Aorta (tissue), 5 donors: Measurements from ENCODE around the gene GOLGA3. TPM values are rescaled to one million over a fixed set of nuclear protein-coding genes. Genes with fewer than 3 reads are reported as not detected.
"Not testable (repeated sequence)": the region's sequence is repeated elsewhere in the genome, so short reads cannot be mapped to it uniquely, and the experiment has no call there.

Source experiments
- ATAC-seq: fragments of 200-7000 bp; cut with Tn5 transposase; one replicate; pipeline ENCODE4 v1.9.1; 2022; ENCODE audit warnings: moderate library complexity; ENCODE audit not compliant: low FRiP score
- DNase-seq, 2 donors: peaks; one replicate each; pipeline ENCODE4 v3.0.0-alpha.2; 2020
- H3K27ac ChIP-seq, 2 donors: one replicate each; pipeline ENCODE4 v1.5.1; 2013; ENCODE audit warnings: low read length in 2 of 2, mild to moderate bottlenecking in 2 of 2, moderate library complexity in 2 of 2, control low read depth in 1 of 2, inconsistent platforms in 1 of 2, low read depth in 1 of 2
- H3K27me3 ChIP-seq, 2 donors: one replicate each; pipeline ENCODE4 v1.6.1; 2013; ENCODE audit warnings: control low read depth in 1 of 2, low read length in 1 of 2, mild to moderate bottlenecking in 1 of 2, moderate library complexity in 1 of 2; ENCODE audit not compliant: insufficient read depth in 2 of 2, control insufficient read depth in 1 of 2
- H3K36me3 ChIP-seq, 2 donors: one replicate each; pipeline ENCODE4 v1.6.1; 2013; ENCODE audit warnings: control low read depth in 1 of 2, low read length in 1 of 2, mild to moderate bottlenecking in 1 of 2; ENCODE audit not compliant: insufficient read depth in 2 of 2, control insufficient read depth in 1 of 2
- H3K4me1 ChIP-seq, 2 donors: one replicate each; pipeline ENCODE4 v1.6.1; 2013; ENCODE audit warnings: low read length in 2 of 2, control low read depth in 1 of 2, mild to moderate bottlenecking in 1 of 2, moderate library complexity in 1 of 2; ENCODE audit not compliant: insufficient read depth in 2 of 2, control insufficient read depth in 1 of 2
- H3K4me3 ChIP-seq, 2 donors: one replicate each; pipeline ENCODE4 v1.5.1; 2013; ENCODE audit warnings: low read length in 2 of 2, control low read depth in 1 of 2, mild to moderate bottlenecking in 1 of 2
- H3K9me3 ChIP-seq: one replicate; pipeline ENCODE4 v1.6.1; 2013; ENCODE audit warnings: mild to moderate bottlenecking, low read length; ENCODE audit not compliant: control insufficient read depth
- WGBS, 2 donors: extraction: QIAGEN DNeasy Blood & Tissue Kit; methylation state at CpG; one replicate each; pipeline ENCODE4 v1.1.7; 2013; 5-methylcytosine and 5-hydroxymethylcytosine counted together
- intact Hi-C, 2 donors: fragments of 100-400 bp; cut with DNase I; formaldehyde crosslinking; loops; one replicate each; pipeline versions ENCODE4 v1.14.2 to v1.15.0; 2022
- polyA plus RNA-seq, 2 donors: library from polyadenylated mRNA; stranded (reverse); fragments of 200-250 nt; gene quantifications; one replicate each; pipeline ENCODE4 v1.2.3, GENCODE V29; 2013
- total RNA-seq, 2 donors: library from RNA; stranded (reverse); fragmentation: NEBNext Ultra II Directional; extraction: Animal tissue kit (Norgen Biotek cat#: 25700); gene quantifications; one replicate each; pipeline ENCODE4 v1.2.1, GENCODE V29; 2021
- donor health status: healthy with polysubstance abuse.
- donor health status: Bipolar disorder and iron deficiency.
- donor health status: DM: no; HTN: no; CAD: no.
- donor health status: DM: no; HTN: no; CAD: no.
- donor health status: DM: yes; HTN: yes; CAD: no.

Gene GOLGA3
- total and polyA plus RNA-seq, 4 donors: 17.9 to 91.2 (median 52.4) TPM

GRCh38 chr12:132866251-132866828 is 37.7 kb upstream of the GOLGA3 start:
- H3K27ac ChIP-seq: no peak overlapping the region
- H3K4me1 ChIP-seq: no peaks in the 10 kb centered on the region
- WGBS, 2 donors: 92% methylated on average over 14 of the region's 14 CpGs
- no peak for ATAC-seq
- no peaks in the 10 kb centered on the region for H3K9me3 ChIP-seq
- DNase-seq: no peak
- H3K36me3 ChIP-seq: peaks cover 0 to 9% of the 10 kb centered on the region in 2 donors
- no peaks in the 10 kb centered on the region for H3K27me3 ChIP-seq
- no peak overlapping the region for H3K4me3 ChIP-seq
- intact Hi-C loops: no loop called here

- H3K4me3 ChIP-seq: no peak overlapping the region
- no peaks in the 10 kb centered on the region for H3K4me1 ChIP-seq
- intact Hi-C loops: no loop called here
- H3K36me3 ChIP-seq: peaks cover 0 to 5% of the 10 kb centered on the region in 2 donors
- H3K9me3 ChIP-seq: no peaks in the 10 kb centered on the region
- no peak for DNase-seq
- H3K27me3 ChIP-seq: no peaks in the 10 kb centered on the region
- no peak for ATAC-seq
- H3K27ac ChIP-seq: no peak overlapping the region
- whole genome bisulfite sequencing, 2 donors: 92 to 94% methylated on average over 8 of the region's 8 CpGs
Observed at GRCh38 chr12:132861558-132861957, 32.9 kb upstream of the GOLGA3 start.

- Histone ChIP-seq H3K4me1 (no peaks in the 10 kb centered on the region), H3K9me3 (no peaks in the 10 kb centered on the region), H3K36me3 (peaks cover 0 to 7% of the 10 kb centered on the region in 2 donors), H3K27ac (no peak overlapping the region), H3K4me3 (no peak overlapping the region), H3K27me3 (no peaks in the 10 kb centered on the region)
- 92 to 93% methylated on average over 18 of the region's 18 CpGs for WGBS, 2 donors
- intact Hi-C loops: no loop called here
- ATAC-seq: no peak
- no peak for DNase-seq
Observed at GRCh38 chr12:132858718-132859266, 30.1 kb upstream of the GOLGA3 start.

GRCh38 chr12:132857019-132857418 is 28.4 kb upstream of the GOLGA3 start:
- DNase-seq, H3K27ac ChIP-seq, intact Hi-C loops, H3K9me3 ChIP-seq, H3K27me3 ChIP-seq, H3K36me3 ChIP-seq, H3K4me3 ChIP-seq, ATAC-seq, H3K4me1 ChIP-seq: not testable (repeated sequence)
- WGBS, 2 donors: 95% methylated on average over 20 to 21 of the region's 21 CpGs

- H3K4me1 ChIP-seq: no peaks in the 10 kb centered on the region
- intact Hi-C loops: no loop called here
- peaks cover 0 to 9% of the 10 kb centered on the region in 2 donors for H3K36me3 ChIP-seq
- H3K27me3 ChIP-seq: no peaks in the 10 kb centered on the region
- DNase-seq (no peak), ATAC-seq (no peak)
- no peaks in the 10 kb centered on the region for H3K9me3 ChIP-seq
- WGBS, 2 donors: 93 to 94% methylated on average over 17 of the region's 17 CpGs
- H3K4me3 ChIP-seq: no peak overlapping the region
- H3K27ac ChIP-seq: no peak overlapping the region
Observed at GRCh38 chr12:132856581-132856980, 27.9 kb upstream of the GOLGA3 start.

GRCh38 chr12:132855211-132855610 is 26.5 kb upstream of the GOLGA3 start:
- ATAC-seq, H3K36me3 ChIP-seq, intact Hi-C loops, H3K27ac ChIP-seq, H3K27me3 ChIP-seq, H3K9me3 ChIP-seq, H3K4me3 ChIP-seq, DNase-seq, H3K4me1 ChIP-seq: not testable (repeated sequence)
- 97% methylated on average over 14 of the region's 14 CpGs for WGBS, 2 donors

- no peaks in the 10 kb centered on the region for H3K27me3 ChIP-seq
- 94 to 95% methylated on average over 48 to 51 of the region's 51 CpGs for WGBS, 2 donors
- H3K36me3 ChIP-seq: peaks cover 0 to 7% of the 10 kb centered on the region in 2 donors
- DNase-seq (no peak), ATAC-seq (no peak)
- H3K4me3 ChIP-seq: no peak overlapping the region
- H3K27ac ChIP-seq: no peak overlapping the region
- no peaks in the 10 kb centered on the region for H3K9me3 ChIP-seq
- intact Hi-C loops: no loop called here
- no peaks in the 10 kb centered on the region for H3K4me1 ChIP-seq
Observed at GRCh38 chr12:132853285-132854092, 24.8 kb upstream of the GOLGA3 start.

- H3K4me3 ChIP-seq: no peak overlapping the region
- no peaks in the 10 kb centered on the region for H3K4me1 ChIP-seq
- intact Hi-C loops: no loop called here
- DNase-seq (no peak), ATAC-seq (no peak)
- H3K36me3 ChIP-seq: peaks cover 0 to 11% of the 10 kb centered on the region in 2 donors
- H3K27me3 ChIP-seq: no peaks in the 10 kb centered on the region
- no peak overlapping the region for H3K27ac ChIP-seq
- no peaks in the 10 kb centered on the region for H3K9me3 ChIP-seq
- WGBS, 2 donors: 93 to 95% methylated on average over 12 of the region's 12 CpGs
Observed at GRCh38 chr12:132852496-132852895, 23.8 kb upstream of the GOLGA3 start.

- no peaks in the 10 kb centered on the region for H3K27me3 ChIP-seq
- peaks cover 5 to 14% of the 10 kb centered on the region in 2 donors for H3K36me3 ChIP-seq
- H3K4me3 ChIP-seq: no peak overlapping the region
- no peak overlapping the region for H3K27ac ChIP-seq
- no peak for ATAC-seq
- WGBS, 2 donors: 95 to 96% methylated on average over 25 of the region's 25 CpGs
- no peaks in the 10 kb centered on the region for H3K9me3 ChIP-seq
- intact Hi-C loops: no loop called here
- no peaks in the 10 kb centered on the region for H3K4me1 ChIP-seq
- no peak for DNase-seq
Observed at GRCh38 chr12:132851465-132851864, 22.8 kb upstream of the GOLGA3 start.
